KOPT-K1 (cell line): ENCODE measurements around the gene TMEM51.

Experiments
- H3K27ac ChIP-seq: fragments of 200-600 bp; sonication (generic); 2 replicates; pipeline ENCODE4 v1.5.1; 2016; ENCODE audit warnings: antibody characterized with exemption, mild to moderate bottlenecking, low read depth, low read length; ENCODE audit not compliant: poor library complexity, severe bottlenecking
- H3K36me3 ChIP-seq: fragments of 200-600 bp; sonication (generic); 2 replicates; pipeline ENCODE4 v1.5.1; 2017; ENCODE audit warnings: antibody characterized with exemption, mild to moderate bottlenecking, low read length, moderate library complexity; ENCODE audit not compliant: insufficient read depth
- H3K9me3 ChIP-seq: fragments of 200-600 bp; sonication (generic); 2 replicates; pipeline ENCODE4 v1.5.1; 2017; ENCODE audit warnings: antibody characterized with exemption, low read length, mild to moderate bottlenecking; ENCODE audit not compliant: insufficient read depth, poor library complexity, severe bottlenecking

TMEM51 gene

GRCh38 chr1:15218287-15219279 lies 65.0 kb downstream of the TMEM51 start:
- no peaks in the 10 kb centered on the region for H3K36me3 ChIP-seq
- H3K9me3 ChIP-seq = no peaks in the 10 kb centered on the region
- H3K27ac ChIP-seq = no peak overlapping the region

GRCh38 chr1:15219280-15220023 lies 65.9 kb downstream of the TMEM51 start:
- Histone ChIP-seq H3K27ac (no peak overlapping the region), H3K36me3 (no peaks in the 10 kb centered on the region), H3K9me3 (no peaks in the 10 kb centered on the region)

- no peaks in the 10 kb centered on the region for H3K36me3 ChIP-seq
- no peaks in the 10 kb centered on the region for H3K9me3 ChIP-seq
- no peak overlapping the region for H3K27ac ChIP-seq
Measured at GRCh38 chr1:15220024-15220392, 66.5 kb downstream of the TMEM51 start.

- no peaks in the 10 kb centered on the region for H3K9me3 ChIP-seq
- no peak overlapping the region for H3K27ac ChIP-seq
- H3K36me3 ChIP-seq = no peaks in the 10 kb centered on the region
Measured at GRCh38 chr1:15220825-15221431, 67.4 kb downstream of the TMEM51 start.

DNA sequence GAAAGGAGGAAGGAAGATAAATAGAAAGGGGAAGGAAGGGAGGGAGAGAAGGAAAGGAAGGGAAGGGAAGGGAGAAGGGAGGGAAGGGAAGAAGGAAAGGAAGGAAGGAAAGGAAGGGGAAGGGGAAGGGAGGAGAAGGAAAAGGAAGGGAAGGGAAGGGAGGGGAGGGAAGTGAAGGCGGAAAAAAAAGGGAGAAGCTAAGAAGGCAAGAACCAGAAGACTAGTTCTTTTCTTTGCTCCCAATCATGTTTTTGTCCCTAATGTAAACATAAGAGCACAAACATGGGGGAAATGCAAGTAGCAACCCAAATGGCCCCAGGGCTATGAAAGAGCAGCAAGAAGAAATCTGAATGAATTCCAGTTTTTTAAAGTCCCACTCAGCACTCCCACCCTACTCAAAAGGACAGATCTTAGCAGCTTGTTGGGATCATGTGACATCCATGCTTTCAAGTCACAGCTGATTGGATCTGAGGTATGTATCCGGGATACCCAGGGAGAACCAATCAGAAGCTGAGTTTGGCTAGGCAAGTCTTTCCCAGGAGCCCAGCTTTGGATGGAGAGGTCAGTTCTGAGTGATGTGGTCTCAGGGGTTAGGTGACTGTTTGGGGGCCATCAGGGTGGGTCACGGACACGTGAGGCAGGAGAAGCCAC lies 69.2 kb downstream of the TMEM51 start:
- H3K9me3 ChIP-seq = no peaks in the 10 kb centered on the region
- no peak overlapping the region for H3K27ac ChIP-seq
- H3K36me3 ChIP-seq = no peaks in the 10 kb centered on the region

- no peak overlapping the region for H3K27ac ChIP-seq
- H3K36me3 ChIP-seq = no peaks in the 10 kb centered on the region
- H3K9me3 ChIP-seq = no peaks in the 10 kb centered on the region
Measured at GRCh38 chr1:15224259-15224869, 70.8 kb downstream of the TMEM51 start.

DNA sequence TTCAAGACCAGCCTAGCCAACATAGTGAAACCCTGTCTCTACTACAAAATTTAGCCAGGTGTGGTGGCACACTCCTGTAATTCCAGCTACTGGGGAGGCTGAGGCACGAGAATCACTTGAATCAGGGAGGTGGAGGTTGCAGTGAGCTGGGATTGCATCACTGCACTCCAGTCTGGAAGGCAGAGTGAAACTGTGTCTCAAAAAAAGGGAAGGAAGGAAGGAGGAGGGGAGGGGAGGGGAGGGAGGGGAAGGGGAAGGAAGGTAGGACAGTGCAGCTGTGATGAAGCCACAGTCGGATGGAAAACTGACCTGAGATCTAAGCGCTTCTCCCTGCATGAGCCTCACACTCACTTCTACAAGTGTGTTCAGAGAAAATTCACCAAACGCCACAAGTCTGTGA lies 71.4 kb downstream of the TMEM51 start:
- Histone ChIP-seq H3K36me3 (no peaks in the 10 kb centered on the region), H3K9me3 (no peaks in the 10 kb centered on the region), H3K27ac (no peak overlapping the region)

DNA sequence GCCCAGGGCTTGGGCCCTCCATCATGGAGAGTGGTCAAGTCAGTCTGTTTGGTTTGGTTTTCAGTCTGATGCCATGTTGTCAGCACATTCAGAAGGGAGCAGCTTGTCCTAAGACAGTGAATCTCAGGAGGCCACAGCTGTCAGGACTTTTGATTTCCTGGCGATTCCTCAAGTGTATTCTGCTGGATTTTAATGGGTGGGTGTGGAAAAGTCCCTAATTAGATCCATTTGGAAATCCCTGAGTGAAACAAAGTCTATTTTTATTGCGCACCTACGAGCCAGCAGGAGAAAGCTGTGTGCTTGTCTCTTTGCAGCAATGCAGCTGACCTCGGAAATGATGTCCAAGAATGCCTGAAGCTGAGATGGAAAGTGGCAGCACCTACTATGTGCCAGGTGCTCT lies 71.9 kb downstream of the TMEM51 start:
- Histone ChIP-seq H3K9me3 (no peaks in the 10 kb centered on the region), H3K36me3 (no peaks in the 10 kb centered on the region), H3K27ac (no peak overlapping the region)

GRCh38 chr1:15226388-15227255 lies 73.1 kb downstream of the TMEM51 start:
- no peaks in the 10 kb centered on the region for H3K36me3 ChIP-seq
- H3K27ac ChIP-seq = no peak overlapping the region
- no peaks in the 10 kb centered on the region for H3K9me3 ChIP-seq

DNA sequence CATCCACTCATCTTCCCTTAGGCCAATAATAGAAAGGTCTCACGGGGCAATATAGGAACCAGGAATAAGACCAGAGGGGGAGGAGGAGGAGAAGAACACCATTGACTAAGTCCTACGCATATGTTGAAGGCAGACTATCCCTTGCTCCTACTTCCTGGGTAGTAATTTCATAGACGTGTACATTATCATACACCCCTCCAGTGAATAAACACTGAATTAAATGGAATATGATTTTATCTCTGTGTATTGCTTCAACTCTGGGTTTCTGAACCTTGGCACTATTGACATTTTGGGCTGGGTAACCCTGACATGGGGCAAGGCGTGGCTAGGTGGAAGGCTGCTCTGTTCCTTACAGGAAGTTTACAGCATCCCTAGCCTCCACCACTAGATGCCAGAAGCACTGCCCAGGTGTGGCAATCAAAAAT lies 76.2 kb downstream of the TMEM51 start:
- Histone ChIP-seq H3K9me3 (no peaks in the 10 kb centered on the region), H3K36me3 (no peaks in the 10 kb centered on the region), H3K27ac (no peak overlapping the region)

DNA sequence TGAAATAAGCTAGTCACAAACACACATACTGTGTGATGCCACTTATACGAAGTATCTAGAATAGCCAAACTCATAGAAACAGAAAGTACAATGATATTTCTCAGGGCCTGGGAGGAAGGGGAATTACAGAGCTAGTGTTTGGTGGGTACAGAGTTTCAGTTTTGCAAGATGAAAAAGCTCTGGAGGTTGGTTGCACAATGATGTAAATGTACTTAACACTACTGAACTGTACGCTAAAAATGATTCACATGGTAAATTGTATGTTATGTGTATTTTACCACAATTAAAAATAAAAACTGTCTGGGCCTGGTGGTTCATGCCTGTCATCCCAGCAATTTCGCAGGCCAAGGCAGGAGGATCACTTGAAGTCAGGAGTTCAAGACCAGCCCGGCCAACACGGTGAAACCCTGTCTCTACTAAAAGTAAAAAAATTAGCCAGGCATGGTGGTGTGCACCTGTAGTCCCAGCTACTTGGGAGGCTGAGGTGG lies 78.2 kb downstream of the TMEM51 start:
- Histone ChIP-seq H3K27ac (no peak overlapping the region), H3K9me3 (no peaks in the 10 kb centered on the region), H3K36me3 (no peaks in the 10 kb centered on the region)

DNA sequence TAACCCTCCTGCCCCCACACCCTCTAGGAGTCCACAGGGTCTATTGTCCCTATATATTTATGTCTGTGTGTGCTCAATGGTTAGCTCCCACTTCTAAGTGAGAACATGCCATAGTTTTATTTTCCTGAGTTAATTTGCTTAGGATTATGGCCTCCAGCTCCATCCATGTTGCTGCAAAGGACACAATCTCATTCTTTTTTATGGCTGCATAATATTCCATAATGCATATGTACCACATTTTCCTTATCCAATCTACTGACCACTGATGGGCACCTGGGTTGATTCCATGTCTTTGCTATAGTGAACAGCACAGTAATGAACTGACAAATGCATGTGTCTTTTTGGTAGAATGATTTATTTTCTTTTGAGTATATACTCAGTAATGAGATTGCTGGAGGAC lies 80.1 kb downstream of the TMEM51 start:
- H3K27ac ChIP-seq = no peak overlapping the region
- no peaks in the 10 kb centered on the region for H3K9me3 ChIP-seq
- no peaks in the 10 kb centered on the region for H3K36me3 ChIP-seq

DNA sequence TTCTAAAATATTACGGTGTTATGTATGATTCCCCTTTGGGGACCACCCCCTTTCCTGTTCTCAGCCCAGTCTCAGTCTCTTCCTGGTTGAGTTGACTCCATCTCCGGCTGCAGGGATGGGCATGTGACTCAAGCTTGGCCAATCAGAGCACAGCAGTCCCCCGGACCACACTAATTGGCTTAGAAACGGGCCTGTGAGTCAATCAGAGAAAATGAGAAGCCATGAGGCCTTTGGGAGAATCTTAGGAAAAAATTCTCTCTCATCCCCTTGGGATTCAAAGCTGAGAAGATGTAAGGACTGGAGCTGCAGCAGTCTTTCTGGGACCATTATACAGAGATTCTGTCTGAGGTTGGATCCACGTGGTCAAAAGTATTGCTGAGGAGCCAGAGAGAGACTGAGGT lies 82.8 kb downstream of the TMEM51 start:
- H3K36me3 ChIP-seq = no peaks in the 10 kb centered on the region
- no peaks in the 10 kb centered on the region for H3K9me3 ChIP-seq
- H3K27ac ChIP-seq = no peak overlapping the region

DNA sequence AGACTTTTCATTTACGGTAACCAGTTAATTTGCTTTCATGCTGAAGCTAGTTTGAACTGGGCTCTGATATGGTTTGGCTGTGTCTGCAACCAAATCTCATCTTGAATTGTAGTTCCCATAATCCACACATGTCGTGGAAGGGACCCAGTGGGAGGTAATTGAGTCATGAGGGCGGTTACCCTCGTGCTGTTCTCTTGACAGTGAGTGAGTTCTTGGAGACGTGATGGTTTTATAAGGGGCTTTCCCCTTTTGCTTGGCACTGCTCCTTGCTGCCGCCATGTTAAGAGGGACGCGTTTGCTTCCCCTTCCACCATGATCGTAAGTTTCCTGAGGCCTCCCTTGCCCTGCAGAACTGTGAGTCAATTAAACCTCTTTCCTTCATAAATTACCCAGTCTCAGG lies 83.2 kb downstream of the TMEM51 start:
- no peaks in the 10 kb centered on the region for H3K36me3 ChIP-seq
- H3K9me3 ChIP-seq = no peaks in the 10 kb centered on the region
- H3K27ac ChIP-seq = no peak overlapping the region
